Fibroblast of the aortic adventitia (primary cell): ENCODE data around the gene OGFOD3. TPM values are rescaled to one million over a fixed set of nuclear protein-coding genes. Genes with fewer than 3 reads are reported as not detected.

Experiments
- DNase-seq: peaks from one replicate; pipeline ENCODE4 v3.0.0-alpha.2; 2010; ENCODE audit warnings: low read depth
- H3K4me3 ChIP-seq: 2 replicates; pipeline ENCODE4 v1.5.1; 2011; ENCODE audit warnings: low read depth, mild to moderate bottlenecking, control low read depth, low read length, moderate library complexity
- total RNA-seq: library from RNA; depleted of rRNA; stranded (reverse); fragments of >200 nt; gene quantifications from 2 replicates; pipeline ENCODE4 v1.2.3, GENCODE V29; 2012; ENCODE audit warnings: low replicate concordance
- TF ChIP-seq, protein P1 (sequence below): IDR thresholded peaks from 2 replicates; pipeline ENCODE4 v1.5.1; 2011; ENCODE audit warnings: mild to moderate bottlenecking, low read length, control low read depth, inconsistent platforms; ENCODE audit not compliant: insufficient read depth

The OGFOD3 gene
- total RNA-seq, 1 donor: 18.7 TPM

GRCh38 chr17:82445542-82445941, 27.2 kb upstream of the OGFOD3 start:
- H3K4me3 ChIP-seq: no peak overlapping the region
- TF ChIP-seq, protein P1, sequence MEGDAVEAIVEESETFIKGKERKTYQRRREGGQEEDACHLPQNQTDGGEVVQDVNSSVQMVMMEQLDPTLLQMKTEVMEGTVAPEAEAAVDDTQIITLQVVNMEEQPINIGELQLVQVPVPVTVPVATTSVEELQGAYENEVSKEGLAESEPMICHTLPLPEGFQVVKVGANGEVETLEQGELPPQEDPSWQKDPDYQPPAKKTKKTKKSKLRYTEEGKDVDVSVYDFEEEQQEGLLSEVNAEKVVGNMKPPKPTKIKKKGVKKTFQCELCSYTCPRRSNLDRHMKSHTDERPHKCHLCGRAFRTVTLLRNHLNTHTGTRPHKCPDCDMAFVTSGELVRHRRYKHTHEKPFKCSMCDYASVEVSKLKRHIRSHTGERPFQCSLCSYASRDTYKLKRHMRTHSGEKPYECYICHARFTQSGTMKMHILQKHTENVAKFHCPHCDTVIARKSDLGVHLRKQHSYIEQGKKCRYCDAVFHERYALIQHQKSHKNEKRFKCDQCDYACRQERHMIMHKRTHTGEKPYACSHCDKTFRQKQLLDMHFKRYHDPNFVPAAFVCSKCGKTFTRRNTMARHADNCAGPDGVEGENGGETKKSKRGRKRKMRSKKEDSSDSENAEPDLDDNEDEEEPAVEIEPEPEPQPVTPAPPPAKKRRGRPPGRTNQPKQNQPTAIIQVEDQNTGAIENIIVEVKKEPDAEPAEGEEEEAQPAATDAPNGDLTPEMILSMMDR: no peak
- no peak for DNase-seq

- TF ChIP-seq, protein P1: no peak
Observed at GRCh38 chr17:82444941-82445521, 26.6 kb upstream of the OGFOD3 start.

GRCh38 chr17:82444284-82444893, 26.0 kb upstream of the OGFOD3 start:
- H3K4me3 ChIP-seq: no peak overlapping the region
- DNase-seq: no peak
- TF ChIP-seq, protein P1: no peak

More at GRCh38 chr17:82444941-82445521, 26.6 kb upstream of the OGFOD3 start:
- no peak for DNase-seq
- no peak overlapping the region for H3K4me3 ChIP-seq

- DNase-seq: peak; percentile 23
- TF ChIP-seq, protein P1: no peak
- H3K4me3 ChIP-seq: no peak overlapping the region
Observed at GRCh38 chr17:82443465-82444283, 25.3 kb upstream of the OGFOD3 start.

DNA sequence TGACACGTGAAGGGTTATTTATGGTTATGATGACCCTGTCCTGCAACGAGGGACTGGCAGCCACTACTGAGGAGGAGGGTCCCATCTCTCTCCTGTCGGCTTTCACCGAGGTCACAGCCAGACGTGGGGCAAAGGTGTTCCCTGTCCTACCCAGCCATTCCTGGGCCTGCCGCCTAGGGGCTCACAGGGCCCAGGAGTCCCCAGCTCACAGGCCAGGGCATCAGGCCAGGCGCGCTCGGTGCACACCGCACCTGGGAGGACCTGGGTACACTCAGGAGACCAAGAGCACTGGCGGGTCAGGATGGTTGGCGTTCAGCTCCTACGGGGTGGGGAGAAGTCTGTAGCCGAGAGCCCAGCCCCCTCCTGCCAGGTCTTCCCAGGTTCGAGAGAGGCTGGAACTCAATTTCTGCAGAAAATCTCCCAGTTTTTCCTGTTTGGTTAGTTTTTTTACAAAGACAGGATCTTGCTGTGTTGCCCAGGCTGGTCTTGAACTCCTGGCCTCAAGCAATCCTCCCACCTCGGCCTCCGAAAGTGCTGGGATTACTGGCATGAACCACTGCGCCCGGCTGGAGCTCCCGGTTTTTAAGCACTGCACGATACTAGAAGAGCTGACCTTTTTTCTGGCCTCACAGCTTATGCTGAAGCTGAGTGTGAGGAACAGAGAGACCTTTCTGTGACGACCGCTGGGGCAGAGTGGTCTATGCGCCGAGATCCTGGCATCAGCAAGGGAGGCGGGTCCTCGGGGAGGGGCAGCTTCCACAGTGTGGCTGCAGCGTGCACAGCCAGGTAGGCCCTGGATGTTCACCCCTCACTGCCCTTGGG, 24.5 kb upstream of the OGFOD3 start:
- TF ChIP-seq, protein P1: no peak
- no peak overlapping the region for H3K4me3 ChIP-seq
- DNase-seq: no peak

DNA sequence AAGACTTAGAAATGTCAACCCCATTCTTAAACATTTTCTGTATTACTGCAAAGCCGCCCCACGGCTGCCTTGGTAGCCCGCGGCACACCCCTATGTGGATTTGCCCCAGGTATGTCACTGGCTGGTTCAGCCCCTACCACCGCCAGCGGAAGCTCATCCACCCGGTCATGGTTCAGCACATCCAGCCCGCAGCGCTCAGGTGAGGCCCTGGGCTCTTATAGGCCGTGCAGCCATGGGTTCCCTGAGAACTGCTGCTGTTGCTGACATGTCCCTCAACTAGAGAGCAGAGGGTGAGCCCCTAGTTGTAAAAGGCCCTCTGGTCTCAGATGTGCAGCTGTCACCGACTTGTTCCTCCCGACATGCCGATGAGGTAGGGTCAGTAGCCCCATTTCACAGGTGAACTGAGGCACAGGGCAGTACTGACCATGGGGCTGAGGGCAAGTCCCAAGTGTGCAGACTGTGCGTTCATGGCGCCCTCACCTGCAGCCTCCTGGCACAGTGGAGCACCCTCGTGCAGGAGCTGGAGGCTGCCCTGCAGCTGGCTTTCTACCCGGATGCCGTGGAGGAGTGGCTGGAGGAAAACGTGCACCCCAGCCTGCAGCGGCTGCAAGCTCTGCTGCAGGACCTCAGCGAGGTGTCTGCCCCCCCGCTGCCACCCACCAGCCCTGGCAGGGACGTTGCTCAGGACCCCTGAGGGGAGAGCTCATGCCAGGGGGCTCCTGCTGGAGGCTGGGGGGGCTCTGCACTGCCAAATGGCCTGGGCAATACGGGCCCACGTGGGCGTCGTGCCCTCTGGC, 23.5 kb upstream of the OGFOD3 start:
- TF ChIP-seq, protein P1: no peak
- no peak overlapping the region for H3K4me3 ChIP-seq
- DNase-seq: no peak
